HL-60/S4 treated with retinoic acid at 250 ng/mL for 4 days and 3 days (cell line): ENCODE measurements around the gene LEMD3.
"Not testable (repeated sequence)": the region's sequence is repeated elsewhere in the genome, so short reads cannot be mapped to it uniquely, and the experiment has no call there.

Experiments used
- in situ Hi-C: fragments of 300-500 bp; cut with MboI; formaldehyde crosslinking; loops from 2 replicates; pipeline ENCODE4 v1.7.0; 2022; ENCODE audit warnings: low sequenced_read_pairs

LEMD3 gene

GRCh38 chr12:65276916-65277530 lies 107.6 kb downstream of the LEMD3 start:
- in situ Hi-C loops, result no loop called here

GRCh38 chr12:65277994-65278575 lies 108.7 kb downstream of the LEMD3 start:
- in situ Hi-C loops, result no loop called here

DNA sequence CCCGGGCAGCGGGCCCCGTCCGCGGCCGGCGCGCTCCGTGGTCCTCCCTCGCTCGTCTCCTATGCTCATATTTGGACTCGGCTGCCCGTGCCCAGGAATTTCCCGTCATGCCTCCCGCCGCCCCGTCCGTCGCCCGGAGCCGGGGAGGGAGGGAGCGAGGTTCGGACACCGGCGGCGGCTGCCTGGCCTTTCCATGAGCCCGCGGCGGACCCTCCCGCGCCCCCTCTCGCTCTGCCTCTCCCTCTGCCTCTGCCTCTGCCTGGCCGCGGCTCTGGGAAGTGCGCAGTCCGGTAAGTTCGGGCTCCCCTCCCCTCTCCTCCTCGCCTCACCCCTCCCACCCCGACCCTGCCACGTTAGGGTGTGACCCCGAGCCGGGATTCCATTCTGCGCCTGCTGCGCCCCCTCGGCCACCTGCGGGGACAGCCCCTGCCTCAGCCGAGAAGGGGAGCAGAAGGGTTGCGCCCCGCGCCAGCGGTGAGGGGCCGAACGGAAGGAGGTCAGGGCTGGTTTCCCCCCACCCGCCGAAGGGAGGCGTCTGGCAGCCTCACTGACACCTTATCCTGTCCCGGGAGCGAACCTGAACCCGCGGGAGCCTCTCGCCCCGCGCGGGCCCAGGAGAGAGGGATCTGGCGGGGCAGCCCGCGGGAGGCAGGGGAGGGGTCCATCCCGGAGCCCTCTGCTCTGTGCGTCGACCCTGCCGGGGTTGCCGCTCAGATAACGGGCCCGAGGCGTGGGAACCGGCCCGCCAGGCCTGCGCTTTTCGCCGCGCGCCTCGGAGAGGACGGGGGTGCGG lies 109.4 kb downstream of the LEMD3 start, which contains the start of gene MSRB3:
Gene MSRB3, plus strand, starts transcription at position 108 of the 793 bp plus-strand sequence. CDS start 29,897 bp downstream, outside the sequence.
- in situ Hi-C loops, result no loop called here

- in situ Hi-C loops, result no loop called here
Measured at GRCh38 chr12:65279369-65280112, 110.2 kb downstream of the LEMD3 start.

DNA sequence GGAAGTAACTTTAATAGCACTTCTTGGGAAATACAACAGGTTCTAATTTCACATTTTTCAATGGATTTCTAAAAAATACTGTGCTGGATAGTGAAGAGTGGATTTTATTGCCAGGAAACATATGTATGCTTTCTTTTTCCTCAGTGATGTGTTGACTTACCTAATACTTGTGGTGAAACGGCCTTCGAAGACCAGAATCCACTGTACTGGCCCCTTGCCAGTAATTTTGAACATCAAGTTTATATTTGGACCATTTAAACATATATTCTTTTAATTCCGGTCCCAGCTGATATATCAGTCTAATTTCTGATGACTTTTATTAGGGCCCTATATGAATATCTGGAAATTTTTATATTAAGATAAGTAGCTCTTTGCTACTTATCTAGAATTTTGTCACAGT lies 110.9 kb downstream of the LEMD3 start:
- in situ Hi-C loops, result no loop called here

GRCh38 chr12:65282840-65283239 lies 113.5 kb downstream of the LEMD3 start:
- in situ Hi-C loops, result no loop called here

DNA sequence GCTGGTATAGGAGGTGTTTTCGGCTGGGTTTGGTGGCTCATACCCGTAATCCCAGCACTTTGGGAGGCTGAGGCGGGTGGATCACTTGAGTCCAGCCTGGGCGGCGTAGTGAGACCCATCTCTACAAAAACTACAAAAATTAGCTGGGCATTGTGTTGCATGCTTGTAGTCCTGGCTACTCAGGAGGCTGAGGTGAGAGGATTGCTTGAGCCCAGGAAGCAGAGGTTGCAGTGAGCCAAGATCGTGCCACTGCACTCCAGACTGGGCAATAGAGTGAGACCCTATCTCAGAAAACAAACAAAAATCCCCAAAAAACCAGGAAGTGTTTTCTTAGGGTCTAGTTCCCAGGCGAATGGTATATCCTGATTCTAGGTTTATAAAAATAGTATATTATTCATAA lies 116.1 kb downstream of the LEMD3 start:
- in situ Hi-C loops, result not testable (repeated sequence)

- in situ Hi-C loops, result no loop called here
Measured at GRCh38 chr12:65287426-65287825, 118.0 kb downstream of the LEMD3 start.

DNA sequence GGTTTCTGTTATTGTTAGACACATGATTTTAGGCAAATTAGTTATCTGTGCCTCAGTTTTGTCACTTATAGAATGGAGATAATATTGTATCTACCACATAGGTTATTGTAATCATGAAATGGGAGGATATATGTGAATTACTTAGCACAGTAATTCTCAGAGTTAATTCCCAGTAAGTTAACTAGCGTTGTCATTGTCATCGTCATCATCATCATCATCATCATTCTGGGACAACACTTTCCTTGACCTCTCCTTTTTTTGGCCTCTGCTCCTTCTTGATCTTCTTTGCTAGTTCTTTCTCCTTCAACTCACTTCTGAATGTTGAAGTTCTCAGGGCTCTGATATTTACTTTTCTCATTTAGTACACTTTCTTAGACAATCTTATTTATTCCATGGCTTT lies 122.9 kb downstream of the LEMD3 start:
- in situ Hi-C loops, result no loop called here

DNA sequence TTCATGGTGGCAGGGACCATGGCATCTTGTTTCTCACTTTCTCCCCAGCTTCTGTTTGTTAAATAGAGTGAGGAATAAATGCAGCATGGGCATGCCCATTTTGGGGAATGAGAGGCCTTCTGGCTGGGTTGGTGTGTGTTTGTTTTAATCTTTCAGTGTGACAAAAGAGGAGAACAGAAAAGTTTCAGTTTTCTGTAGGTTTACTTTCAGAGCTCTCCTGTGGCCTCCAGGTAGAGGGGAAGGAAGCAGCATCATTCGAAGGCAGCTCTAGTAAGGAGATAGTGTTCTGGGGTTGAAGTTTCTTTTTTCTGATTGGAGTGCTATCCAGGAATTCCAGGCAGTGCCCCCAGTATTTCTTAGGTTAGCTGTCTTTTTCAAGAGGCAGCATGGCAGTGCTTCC lies 124.4 kb downstream of the LEMD3 start:
- in situ Hi-C loops, result no loop called here

GRCh38 chr12:65294641-65295262 lies 125.4 kb downstream of the LEMD3 start:
- in situ Hi-C loops, result no loop called here

- in situ Hi-C loops, result no loop called here
Measured at GRCh38 chr12:65296508-65297265, 127.3 kb downstream of the LEMD3 start.
